NCI-H128 (cell line): Measurements from ENCODE around the gene EFNA5.

ENCODE experiments used
- DNase-seq: peaks from one replicate; lab custom pipeline; 2025; ENCODE audit not compliant: unreplicated experiment; lab: John Stamatoyannopoulos, UW

EFNA5 gene

DNA sequence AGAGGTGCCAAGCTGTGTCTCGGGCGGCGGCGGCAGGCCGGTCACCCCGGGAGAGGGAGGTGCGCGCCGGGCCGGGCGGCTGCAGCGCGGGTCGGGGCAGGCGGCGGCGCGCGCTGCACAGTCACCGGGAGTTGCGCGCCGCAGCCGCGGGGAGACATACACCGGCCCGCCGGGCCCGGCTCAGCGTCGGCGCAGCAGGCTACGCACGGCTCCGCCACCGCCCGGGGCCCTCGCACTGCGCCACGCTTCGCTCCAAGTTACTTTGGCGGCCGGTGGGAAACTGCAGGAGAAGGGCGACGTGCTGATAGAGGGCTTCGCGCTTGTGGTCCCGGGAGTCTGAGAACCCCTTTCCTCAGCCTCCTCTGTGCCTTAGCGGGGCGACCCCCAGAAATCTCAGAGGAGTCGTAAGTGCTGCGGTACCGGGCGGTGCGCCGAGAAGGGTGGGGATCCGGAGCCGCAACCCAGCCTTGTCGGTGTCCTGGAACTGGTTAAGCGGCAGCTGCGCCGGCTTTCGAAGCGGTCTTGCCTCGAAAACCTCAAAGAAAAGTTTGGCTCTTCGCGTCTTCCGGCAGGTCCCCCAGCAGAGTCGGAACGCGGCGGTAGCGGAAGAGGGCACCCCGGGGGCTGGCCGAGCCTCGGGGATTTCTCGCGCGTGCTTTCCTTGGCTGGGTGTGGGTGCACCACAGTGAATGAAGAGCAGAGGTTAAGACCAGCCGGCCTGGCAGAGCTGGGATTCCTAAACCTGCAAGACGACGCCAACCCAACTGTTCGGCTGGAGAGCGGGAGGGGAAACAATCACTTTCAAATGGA, at the start of gene EFNA5:
EFNA5 (minus strand) TSS at position 6 of the 810 bp plus-strand sequence.
- peak; percentile 37 for DNase-seq

DNA sequence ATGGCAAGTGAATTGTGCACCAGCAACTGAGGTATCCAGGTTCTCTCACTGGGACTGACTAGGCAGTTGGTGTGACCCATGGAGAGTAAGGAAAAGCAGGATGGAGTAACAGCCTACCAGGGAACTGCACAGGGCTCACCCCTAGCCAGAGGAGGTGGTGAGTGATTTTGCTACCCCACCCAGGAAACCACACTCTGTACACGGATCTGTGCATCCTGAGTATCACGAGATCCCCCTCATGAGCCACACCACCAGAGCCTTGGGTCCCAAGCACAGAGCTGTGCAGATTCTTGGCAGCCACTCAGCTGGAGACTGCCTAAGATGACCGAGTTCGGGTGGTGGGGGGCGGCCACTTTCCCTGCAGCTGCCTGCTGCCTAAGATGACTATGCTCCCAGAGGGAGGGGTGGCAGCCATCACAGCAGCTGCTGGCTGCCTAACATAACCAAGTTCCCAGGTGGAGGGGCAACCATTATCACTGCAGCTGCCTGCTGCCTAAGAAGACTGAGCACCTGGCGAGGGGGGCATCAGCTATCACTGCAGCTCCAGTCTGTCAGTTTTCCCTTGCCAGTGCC, 48.4 kb upstream of the EFNA5 start:
- DNase-seq = no peak

DNA sequence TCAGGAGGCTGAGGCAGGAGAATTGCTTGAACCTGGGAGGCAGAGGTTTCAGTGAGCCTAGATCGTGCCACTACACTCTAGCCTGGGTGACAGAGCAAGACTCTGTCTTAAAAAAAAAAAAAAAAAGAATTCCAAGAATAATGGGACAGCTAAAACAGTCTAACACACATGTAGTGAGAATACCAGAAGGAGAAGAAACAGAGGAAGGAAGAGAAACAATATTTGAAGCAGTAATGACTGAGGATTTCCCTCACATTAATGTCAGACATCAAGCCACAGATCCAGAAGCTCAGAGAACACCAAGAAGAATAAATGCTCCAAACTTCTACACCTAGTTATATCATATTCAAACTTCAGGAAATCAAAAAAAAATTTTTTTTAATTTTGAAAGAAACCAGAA, 47.1 kb upstream of the EFNA5 start:
- DNase-seq = no peak

DNA sequence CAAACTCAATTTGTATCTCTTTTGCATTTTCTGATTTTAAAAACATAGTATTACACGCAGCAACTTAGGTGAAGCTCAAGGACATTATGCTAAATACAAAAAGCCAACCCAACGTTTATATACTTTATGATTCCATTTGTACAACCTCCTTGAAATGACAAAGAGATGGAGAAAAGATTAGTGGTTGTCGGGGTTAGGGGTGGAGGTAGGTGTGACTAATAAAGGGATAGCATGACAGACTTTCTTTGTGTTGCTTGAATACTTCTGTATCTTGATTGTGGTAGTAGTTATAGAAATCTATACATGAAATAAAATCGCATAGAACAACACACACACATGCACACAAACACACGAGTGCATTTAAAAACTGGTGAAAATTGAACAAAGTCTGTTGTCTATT, 42.5 kb upstream of the EFNA5 start:
- no peak for DNase-seq

DNA sequence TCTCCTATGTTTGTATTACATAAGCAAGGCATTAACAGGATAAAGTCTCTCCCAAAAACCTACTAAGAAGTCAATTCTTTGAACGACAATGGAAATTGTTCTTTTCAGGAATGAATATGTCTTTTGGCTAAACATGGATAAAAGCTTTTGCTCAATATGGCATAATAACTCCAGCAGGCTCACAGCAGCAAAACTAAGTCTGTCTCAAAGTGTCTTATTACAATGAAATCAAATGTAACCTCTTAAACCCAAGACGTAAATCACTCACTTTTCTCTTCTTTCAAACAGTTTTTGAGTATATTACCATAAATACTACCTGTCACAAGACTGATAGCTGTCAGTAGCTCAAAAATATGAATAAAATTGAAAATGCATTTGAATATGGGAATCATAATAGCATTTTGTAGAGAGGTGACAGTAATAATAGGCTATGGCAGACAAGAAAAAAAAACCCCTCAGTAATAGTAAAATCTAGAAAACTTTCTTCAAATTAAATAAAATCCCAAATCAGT, 41.7 kb upstream of the EFNA5 start:
- no peak for DNase-seq

DNA sequence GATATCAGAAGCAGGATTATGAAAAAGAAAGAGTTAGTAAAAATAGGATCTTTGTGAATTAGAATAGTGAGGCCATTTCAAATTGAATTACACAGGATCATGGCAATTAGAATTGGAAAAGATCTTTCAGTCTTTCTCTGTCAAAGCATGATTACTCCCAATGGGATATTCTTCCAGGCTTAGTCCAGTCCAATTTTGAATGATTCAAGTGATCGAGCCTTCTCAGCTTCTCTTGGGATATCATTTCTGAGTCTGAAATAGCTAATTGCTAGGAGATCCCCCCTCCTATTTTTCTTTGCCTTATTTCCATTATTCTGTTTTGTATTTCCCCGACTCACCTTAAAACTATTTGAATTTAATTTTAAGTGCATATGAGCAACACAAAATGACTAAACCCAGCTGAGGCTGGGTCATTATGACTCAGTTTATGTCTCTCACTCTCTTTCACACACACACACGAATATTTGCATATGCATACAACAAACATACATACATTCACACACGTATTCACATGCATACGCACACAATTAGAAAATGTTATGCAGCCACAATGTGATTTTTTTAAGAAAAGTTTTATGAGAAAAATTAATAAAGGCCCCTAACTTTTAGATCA, 34.8 kb upstream of the EFNA5 start:
- no peak for DNase-seq

DNA sequence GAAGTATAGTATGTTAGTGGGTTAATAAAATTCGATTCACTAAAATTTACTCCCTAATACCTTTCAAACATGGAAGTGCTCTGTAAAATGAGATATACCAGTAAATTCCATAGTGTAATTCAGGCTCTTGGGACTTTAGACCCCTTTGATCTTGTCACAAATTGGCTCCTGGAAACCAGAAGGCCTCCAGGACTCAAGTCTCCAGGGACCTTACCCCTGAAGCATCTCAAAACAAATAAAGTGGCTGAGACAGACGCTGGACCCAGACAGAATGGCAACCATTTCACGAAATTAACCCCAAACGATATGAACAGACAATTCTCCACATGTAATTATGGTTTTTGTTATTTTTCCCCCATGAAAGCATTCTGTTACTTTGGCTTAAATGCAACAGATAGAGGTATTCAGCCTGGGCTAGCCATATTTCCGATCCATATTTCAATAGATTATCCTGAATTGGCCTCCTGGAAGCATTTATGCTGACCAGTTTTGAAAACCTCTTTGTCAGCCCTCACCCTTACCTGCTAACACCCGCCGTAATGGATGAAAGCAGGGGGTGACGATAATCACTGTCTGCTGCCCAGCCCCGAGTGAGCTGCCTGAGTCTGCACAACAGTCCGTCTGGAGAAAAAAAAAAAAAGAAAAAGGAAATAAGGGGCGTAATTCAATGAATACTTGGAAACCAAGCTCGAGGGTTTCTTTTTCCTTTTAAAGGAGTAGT, 34.1 kb upstream of the EFNA5 start:
- no peak for DNase-seq

DNA sequence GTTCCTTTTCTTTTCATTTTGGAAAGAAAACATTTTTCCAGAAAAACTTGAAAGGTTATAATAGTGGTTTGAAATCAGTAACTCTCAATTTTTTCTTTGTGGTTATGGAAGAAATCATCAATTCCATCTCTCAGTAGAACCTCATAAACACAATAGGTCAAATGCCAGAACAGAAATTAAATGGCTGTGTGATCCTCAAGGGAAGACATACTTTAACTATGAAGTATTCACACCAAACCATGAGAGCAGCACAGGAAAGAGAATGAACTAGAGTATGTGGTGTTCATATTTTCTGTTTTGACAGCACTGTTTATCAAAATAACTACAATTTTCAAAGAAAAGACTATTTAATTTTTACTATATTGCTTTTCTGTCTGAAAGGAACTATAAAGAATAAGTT, 29.7 kb upstream of the EFNA5 start:
- no peak for DNase-seq

DNA sequence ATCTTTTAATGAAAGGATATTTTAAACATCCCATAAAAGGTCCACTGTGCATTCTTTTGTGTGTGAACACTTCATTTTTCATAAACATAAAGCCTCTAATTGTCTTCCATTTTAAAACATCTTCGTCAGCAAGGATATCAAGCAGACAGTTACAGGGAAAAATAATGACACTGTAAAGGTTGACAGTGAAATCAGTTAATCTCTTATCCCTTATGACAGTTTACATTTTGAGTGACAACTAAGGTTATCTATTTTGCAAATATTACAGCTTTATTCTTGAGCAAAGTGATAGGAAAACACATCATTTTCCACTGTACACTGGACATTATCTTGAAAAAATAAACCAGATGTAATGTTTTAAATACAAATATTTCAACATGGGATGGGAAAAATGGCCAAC, 28.7 kb upstream of the EFNA5 start:
- no peak for DNase-seq

DNA sequence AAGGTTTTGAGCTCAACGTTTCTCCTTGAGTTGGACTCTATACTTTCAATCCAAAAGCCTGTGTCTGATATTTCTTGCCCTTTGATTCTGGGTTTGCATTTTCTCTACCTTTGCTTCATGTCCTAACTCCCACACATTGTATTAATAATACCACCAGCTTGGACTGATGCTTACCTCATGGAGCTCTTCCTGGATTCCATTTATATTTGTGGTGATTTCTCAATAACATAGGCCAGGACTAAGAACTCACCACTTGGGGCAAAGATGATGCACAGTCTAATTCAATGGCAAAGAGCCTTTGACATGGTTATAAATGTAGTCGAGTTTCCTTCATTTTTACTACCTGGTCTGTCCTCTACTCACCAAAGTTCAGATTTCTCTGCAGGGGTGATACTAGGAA, 27.5 kb upstream of the EFNA5 start:
- no peak for DNase-seq

DNA sequence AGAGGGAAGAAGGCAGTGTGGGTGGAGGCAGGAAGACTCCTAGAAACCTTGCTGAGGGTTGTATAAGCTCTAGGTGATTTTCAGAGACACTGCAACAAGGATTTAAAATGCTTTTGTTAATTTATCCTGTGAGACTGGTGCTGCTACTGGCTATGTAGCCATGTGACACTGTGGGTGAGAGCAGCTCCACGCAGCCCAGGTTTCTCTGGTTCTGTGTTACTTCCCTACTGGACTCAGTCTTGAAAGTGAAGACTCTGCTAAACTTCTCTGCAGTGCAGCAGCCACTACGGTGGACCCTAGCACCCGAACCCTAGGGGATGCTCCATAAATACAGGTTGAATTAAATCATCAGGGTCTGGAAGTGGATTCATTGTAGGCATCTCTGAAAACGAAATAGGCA, 25.8 kb upstream of the EFNA5 start:
- DNase-seq = no peak

DNA sequence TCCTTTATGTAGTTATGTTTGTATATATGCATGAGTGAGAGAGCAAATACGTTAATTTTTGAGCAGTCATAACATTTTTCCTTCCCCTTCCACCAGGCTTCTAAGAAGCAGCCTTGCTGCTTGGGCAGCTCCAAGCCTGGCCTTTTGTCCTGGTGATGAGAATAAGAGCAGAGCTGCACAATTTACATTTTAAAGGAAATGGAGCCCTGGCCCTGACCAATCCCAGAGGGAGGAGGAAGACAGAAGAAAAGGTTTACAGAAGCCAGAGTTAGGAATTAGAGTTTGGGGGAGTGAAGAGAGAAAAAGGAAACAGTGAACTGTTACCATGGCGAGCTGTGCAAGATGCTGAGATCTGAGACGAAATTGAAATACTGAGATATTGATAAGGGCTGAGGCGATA, 25.3 kb upstream of the EFNA5 start:
- DNase-seq = no peak

DNA sequence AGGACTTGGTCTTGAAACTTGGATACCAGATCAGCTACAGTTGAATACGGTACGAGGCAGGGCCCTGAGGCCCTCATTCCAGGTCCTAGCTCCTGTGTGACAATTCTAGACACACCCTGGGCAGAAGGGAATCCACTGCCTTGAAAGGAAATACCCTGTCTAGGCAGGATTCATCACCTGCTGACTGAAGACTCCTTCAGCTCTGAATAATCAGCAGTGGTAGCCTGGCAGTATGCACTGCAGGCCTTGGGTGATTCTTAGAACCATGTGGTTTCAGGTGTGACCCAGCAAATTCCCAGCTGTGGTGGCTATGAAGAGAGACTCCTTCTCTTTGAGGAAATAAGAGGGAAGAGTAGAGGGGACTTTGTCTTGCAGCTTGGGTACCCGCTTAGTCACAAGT, 17.2 kb upstream of the EFNA5 start:
- no peak for DNase-seq

DNA sequence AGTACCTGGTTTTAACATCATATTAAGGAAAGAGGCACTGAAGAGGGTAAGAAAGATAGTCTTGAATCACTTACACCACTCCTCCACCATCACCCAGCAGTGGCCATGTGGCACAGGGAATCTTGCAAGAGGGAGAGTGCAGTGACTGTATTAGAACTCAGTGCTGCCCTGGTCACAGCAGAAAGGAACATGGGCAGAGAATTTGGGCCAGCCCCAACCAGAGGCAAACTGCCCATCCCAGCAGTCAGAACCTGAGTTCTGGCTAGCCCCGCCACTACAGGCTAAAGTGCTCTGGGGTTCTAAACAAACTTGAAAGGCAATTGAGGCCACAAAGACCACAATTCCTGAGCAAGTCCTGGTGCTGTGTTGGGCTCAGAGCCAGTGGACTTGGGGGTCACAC, 16.7 kb upstream of the EFNA5 start:
- no peak for DNase-seq

DNA sequence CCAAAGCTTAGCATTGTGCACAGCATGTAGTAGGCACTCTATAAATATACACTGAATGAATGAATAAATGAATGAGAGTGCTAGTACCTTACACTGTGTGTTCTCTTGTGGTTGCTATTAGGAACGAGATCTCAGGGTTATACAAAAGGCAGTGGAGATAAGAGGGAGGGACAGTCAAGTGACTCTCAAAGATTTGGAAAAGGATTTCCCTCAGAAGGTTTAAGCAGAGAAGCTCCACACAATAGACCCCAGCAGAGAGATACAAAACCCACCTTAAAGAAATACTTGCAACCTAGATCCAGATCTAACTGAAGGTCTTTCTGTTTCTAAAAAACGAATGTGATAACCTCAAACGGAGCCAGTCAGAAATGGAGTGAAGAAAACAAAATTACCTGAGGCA, 11.8 kb upstream of the EFNA5 start:
- no peak for DNase-seq

DNA sequence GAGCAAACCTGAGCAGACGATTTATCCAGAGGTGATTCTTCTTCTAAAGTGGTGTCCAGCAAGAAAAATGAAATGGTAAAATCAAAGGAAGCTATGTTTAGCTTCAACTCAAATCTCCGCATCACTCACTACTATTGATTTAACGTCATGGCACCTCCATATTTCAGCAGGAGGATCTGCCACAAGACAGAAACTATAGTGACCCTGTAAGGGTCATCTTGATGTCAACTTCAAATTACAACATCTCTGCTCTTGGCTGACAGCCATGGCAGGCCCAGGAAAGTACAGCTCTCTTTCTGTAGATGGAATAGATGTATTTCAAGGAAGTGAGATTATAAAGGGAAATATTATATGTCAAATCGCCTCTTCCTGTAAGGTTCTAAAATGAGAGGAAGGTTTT, 10.1 kb upstream of the EFNA5 start:
- DNase-seq = no peak

DNA sequence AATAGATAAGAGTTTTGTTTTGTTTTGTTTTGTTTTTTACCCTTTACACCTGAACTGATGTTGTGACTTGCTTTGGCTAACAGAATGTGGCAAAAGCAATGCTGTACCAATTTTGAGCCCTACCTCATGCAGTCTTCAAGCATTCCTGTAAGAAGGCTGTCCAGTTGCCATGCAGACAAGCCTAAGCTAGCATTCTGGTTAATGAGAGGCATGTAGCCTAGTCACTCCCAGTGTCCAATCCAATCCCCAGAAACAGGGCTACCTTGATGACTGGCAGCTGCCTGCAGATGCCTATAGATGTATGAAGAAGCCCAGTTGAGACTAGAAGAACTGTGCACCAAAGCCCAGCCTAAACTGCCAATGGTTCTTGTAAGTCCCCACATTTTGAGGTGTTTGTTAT, 9.4 kb upstream of the EFNA5 start:
- no peak for DNase-seq

DNA sequence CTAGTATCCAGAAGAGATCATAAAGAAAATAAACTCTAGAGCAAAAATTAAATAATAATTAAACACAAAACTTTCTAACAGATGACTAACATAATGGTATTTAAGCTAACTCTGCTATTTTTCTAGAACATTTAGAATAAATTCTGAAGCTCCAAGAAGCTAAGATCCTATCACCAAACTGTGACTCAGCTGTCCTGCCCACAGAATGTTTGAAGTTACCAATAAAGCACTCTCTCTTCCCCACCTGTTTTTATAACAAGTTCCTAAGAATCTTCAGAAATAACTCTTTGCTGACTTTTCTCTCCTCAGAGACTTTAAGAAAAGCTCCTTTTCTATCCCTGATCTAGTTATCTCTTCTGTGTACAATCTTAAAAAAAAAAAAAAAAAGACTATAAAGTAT, 6.0 kb upstream of the EFNA5 start:
- DNase-seq = no peak

DNA sequence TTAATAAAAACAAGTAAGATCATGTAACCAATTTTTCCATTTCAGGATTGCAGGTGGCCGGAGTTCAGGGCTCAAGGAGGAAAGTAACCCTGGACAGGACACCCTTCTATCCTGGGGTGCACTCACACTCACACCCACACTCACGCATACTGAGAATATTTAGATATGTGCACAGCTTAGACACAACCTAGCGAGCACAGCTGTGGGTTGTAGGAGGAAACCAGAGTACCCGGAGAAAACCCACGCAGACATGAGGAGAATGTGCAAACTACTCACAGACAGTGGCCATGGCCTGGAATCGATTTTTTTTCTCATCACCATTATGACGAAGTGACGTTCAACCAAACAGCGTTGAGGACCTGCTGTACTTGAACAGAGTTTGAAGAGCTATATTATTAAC, 4.5 kb upstream of the EFNA5 start:
- DNase-seq = no peak

DNA sequence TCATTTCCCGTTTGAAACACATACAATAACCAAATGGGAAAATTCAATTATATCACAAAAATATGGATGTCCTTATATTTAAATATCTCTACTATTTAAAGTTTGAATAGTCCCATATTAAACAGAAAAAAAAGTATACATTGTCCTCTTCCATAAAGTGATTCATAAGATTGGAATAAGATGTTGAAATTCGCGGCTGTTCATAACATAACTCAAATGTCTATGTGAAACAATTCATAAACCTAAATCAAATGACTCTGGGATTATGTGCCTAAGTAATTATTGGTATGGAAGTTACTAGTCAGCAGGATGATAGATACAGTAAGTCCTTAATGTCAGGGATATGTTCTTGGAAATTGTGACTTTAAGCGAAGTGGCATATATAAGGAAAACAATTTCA, 3.9 kb upstream of the EFNA5 start:
- DNase-seq = no peak

DNA sequence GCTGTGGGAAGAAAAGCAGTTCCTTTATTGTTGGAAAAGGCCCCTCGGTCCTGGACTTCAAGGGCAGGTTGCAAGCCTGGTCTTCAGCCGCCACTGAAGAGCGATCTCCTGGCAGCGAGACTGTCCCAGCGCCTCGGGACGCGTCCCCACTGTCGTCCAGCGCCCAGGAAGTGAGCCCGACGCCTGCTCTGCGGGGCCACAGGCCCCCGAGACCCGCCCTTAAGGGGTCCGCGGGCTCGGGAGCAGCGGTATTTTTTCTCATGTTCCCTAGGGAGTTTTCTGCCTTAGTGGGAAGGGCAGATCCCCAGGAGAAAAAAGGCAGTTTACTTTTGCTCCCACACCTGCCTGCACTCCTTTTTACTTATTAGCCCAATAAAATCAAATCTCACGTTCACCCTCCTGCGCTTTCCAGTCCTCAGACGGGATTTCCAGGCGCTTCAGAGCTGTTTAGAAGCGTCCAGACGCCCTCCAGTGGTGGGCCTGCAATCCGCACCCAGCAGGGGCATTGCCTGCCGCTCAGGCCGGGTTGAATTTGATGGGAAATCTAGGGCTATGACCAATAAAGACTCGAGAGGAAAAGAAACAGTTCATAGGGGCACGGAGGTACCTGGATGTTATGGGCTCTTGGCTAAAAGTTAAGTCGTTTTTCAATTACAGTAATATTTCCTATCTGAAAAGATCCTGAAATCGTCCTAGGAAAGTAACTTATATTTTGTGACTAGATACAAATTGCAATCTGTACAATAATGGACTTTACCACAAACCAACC, 2.8 kb upstream of the EFNA5 start:
- DNase-seq = peak; percentile 45
